T-helper 17 cell (primary cell): ENCODE measurements around the gene PANK4. TPM values are rescaled to one million over a fixed set of nuclear protein-coding genes. Genes with fewer than 3 reads are reported as not detected.

Experiments used
- ATAC-seq: fragments of 150-1000 bp; cut with Tn5 transposase; 2 replicates; pipeline ENCODE4 v1.10.0; 2021; ENCODE audit warnings: mild to moderate bottlenecking, moderate library complexity
- DNase-seq, 3 donors: peaks; one replicate each; pipeline versions ENCODE4 v3.0.0 to v3.0.0-alpha.2; 2020 to 2021
- H3K9me3 ChIP-seq: one replicate; pipeline ENCODE4 v1.7.0; 2013; ENCODE audit warnings: low read length, mild to moderate bottlenecking; ENCODE audit not compliant: control insufficient read depth, poor library complexity, severe bottlenecking
- H3K27ac Mint-ChIP-seq: one replicate; pipeline ENCODE4 v1.8.0; 2022; ENCODE audit warnings: mild to moderate bottlenecking, moderate library complexity, mixed read lengths
- H3K27me3 Mint-ChIP-seq: one replicate; pipeline ENCODE4 v1.8.0; 2022; ENCODE audit warnings: mixed read lengths
- H3K36me3 Mint-ChIP-seq: one replicate; pipeline ENCODE4 v1.8.0; 2022; ENCODE audit warnings: low read depth, mixed read lengths
- H3K4me1 Mint-ChIP-seq: one replicate; pipeline ENCODE4 v1.8.0; 2022; ENCODE audit warnings: mild to moderate bottlenecking, mixed read lengths
- H3K4me3 Mint-ChIP-seq: one replicate; pipeline ENCODE4 v1.8.0; 2022; ENCODE audit warnings: mild to moderate bottlenecking, moderate library complexity, mixed read lengths
- total RNA-seq, 4 donors: library from RNA in 2 of 4; stranded (reverse) in 2 of 4; gene quantifications; one replicate each; pipeline ENCODE4 v1.2.3 and lab custom pipeline; 2022 to 2026

Gene PANK4
- total RNA-seq, 2 donors from 2014 or later = 47.9 to 53.5 TPM

DNA sequence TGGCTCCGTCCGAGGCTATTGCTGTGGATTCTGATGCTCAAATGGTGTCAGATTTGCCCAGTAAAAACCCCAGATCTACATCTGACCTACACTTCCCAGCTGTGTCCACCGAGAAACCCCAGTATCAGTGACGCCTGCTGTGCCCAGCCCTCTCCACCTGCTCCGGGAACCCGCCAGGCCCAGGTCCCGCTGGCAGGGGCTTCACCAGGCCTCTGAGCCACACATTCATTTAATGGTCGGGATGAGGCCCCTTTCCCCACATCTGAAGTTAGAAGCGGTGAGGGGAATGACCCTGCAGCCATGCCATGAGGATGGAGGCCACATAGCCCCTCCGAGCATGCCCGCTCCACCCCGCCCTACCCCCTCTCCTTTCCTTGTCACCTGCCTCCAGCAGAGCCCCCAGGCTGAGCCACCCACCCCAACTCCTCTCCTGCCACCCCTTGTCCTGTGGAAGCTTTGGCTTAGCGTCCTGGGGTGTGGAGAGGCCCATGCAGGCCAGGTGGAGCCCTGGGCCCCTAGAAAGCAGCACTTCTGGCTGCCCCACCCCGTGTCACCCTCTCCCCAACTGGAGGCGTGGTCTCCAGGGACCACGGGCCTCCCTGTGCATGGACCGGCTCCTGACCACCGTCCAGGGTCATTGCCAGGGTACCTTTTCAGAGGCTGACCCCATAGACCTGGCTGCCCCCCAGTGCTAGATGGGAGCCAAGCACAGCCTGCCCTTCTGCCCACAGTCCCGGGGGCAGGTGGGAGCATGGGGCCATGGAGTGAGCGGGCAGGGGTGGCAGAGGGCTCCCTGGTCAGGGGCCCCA is 37.8 kb upstream of the PANK4 start:
- Mint-ChIP-seq H3K36me3 (peaks cover 3% of the 10 kb centered on the region), H3K27ac (peak overlapping the region; percentile 61), H3K27me3 (no peaks in the 10 kb centered on the region), H3K4me3 (no peak overlapping the region), H3K4me1 (peaks cover 10% of the 10 kb centered on the region)
- DNase-seq (no peak), ATAC-seq (no peak)
- no peaks in the 10 kb centered on the region for H3K9me3 ChIP-seq

DNA sequence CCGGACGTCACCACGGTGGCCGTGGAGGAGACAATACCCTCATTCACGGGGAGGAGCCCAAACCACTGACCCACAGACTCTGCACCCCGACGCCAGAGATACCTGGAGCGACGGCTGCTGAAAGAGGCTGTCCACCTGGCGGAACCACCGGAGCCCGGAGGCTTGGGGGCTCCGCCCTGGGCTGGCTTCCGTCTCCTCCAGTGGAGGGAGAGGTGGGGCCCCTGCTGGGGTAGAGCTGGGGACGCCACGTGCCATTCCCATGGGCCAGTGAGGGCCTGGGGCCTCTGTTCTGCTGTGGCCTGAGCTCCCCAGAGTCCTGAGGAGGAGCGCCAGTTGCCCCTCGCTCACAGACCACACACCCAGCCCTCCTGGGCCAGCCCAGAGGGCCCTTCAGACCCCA is 36.8 kb upstream of the PANK4 start:
- H3K27me3 Mint-ChIP-seq = no peaks in the 10 kb centered on the region
- no peaks in the 10 kb centered on the region for H3K9me3 ChIP-seq
- no peak overlapping the region for H3K27ac Mint-ChIP-seq
- peaks cover 16% of the 10 kb centered on the region for H3K4me1 Mint-ChIP-seq
- no peak for DNase-seq
- no peak overlapping the region for H3K4me3 Mint-ChIP-seq
- no peak for ATAC-seq
- peaks cover 5% of the 10 kb centered on the region for H3K36me3 Mint-ChIP-seq

- no peak overlapping the region for H3K4me3 Mint-ChIP-seq
- peaks cover 18% of the 10 kb centered on the region for H3K4me1 Mint-ChIP-seq
- H3K9me3 ChIP-seq = no peaks in the 10 kb centered on the region
- peaks cover 5% of the 10 kb centered on the region for H3K36me3 Mint-ChIP-seq
- H3K27me3 Mint-ChIP-seq = no peaks in the 10 kb centered on the region
- ATAC-seq (peak; percentile 61), DNase-seq (no peak)
- H3K27ac Mint-ChIP-seq = no peak overlapping the region
Observed at GRCh38 chr1:2561898-2562895, 35.8 kb upstream of the PANK4 start.

DNA sequence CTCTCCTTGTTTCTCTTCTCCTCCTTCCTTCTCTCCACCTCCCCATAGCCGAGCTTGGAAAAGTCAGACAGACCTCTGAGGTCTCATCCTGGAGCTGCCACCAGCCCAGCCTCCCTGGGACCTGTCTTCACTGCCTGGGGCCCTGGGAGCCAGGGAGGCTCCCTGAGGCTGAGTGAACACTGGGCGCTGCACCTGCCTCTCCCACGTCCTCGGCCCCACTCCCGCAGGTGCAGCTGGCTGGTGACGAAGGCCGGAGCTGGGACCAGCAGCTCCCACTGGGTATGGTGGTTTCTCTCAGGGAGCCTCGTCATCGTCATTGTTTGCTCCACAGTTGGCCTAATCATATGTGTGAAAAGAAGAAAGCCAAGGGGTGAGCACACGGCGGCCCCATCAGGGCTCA is 35.0 kb upstream of the PANK4 start:
- Mint-ChIP-seq H3K27me3 (no peaks in the 10 kb centered on the region), H3K36me3 (peaks cover 5% of the 10 kb centered on the region), H3K4me1 (peaks cover 20% of the 10 kb centered on the region), H3K27ac (no peak overlapping the region), H3K4me3 (no peak overlapping the region)
- no peak for ATAC-seq
- no peaks in the 10 kb centered on the region for H3K9me3 ChIP-seq
- no peak for DNase-seq

- Mint-ChIP-seq H3K4me1 (peaks cover 25% of the 10 kb centered on the region), H3K27me3 (no peaks in the 10 kb centered on the region), H3K4me3 (no peak overlapping the region), H3K36me3 (peaks cover 8% of the 10 kb centered on the region), H3K27ac (no peak overlapping the region)
- H3K9me3 ChIP-seq = no peaks in the 10 kb centered on the region
- ATAC-seq (no peak), DNase-seq (no peak)
Observed at GRCh38 chr1:2560299-2561073, 34.1 kb upstream of the PANK4 start.

- ATAC-seq = no peak
- no peaks in the 10 kb centered on the region for H3K9me3 ChIP-seq
- Mint-ChIP-seq H3K4me3 (peak overlapping the region; percentile 53), H3K27ac (peak overlapping the region; percentile 4), H3K4me1 (peaks cover 23% of the 10 kb centered on the region), H3K36me3 (peaks cover 8% of the 10 kb centered on the region), H3K27me3 (no peaks in the 10 kb centered on the region)
- DNase-seq = no peak
Observed at GRCh38 chr1:2559509-2560298, 33.3 kb upstream of the PANK4 start.

GRCh38 chr1:2558861-2559260 is 32.5 kb upstream of the PANK4 start:
- no peak for DNase-seq
- peak overlapping the region; percentile 98 for H3K27ac Mint-ChIP-seq
- no peak for ATAC-seq
- no peaks in the 10 kb centered on the region for H3K27me3 Mint-ChIP-seq
- peak overlapping the region; percentile 71 for H3K4me3 Mint-ChIP-seq
- no peaks in the 10 kb centered on the region for H3K9me3 ChIP-seq
- H3K4me1 Mint-ChIP-seq = peaks cover 30% of the 10 kb centered on the region
- peaks cover 8% of the 10 kb centered on the region for H3K36me3 Mint-ChIP-seq

DNA sequence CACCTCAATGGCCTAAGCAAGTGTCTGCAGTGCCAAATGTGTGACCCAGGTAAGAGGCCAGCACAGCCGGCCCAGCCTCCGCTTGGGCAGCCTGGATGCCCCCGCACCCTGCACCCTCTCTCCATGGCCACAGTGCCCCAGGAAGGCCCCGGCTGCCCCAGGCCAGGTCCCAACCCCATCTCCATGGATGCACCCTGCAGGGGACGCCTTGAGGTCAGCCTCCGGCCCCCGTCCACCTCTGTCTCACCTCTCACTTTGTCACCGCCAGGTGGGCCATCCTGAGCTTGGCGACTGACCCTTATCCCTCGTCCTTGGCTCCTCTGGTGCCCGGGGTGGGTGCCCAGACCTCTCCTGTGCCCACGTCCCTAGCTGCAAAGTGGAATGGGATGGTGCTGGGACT is 32.0 kb upstream of the PANK4 start:
- peaks cover 32% of the 10 kb centered on the region for H3K4me1 Mint-ChIP-seq
- no peaks in the 10 kb centered on the region for H3K27me3 Mint-ChIP-seq
- peak overlapping the region; percentile 98 for H3K27ac Mint-ChIP-seq
- H3K9me3 ChIP-seq = no peaks in the 10 kb centered on the region
- ATAC-seq (no peak), DNase-seq (no peak)
- H3K4me3 Mint-ChIP-seq = peak overlapping the region; percentile 99
- H3K36me3 Mint-ChIP-seq = peaks cover 8% of the 10 kb centered on the region

- peak overlapping the region; percentile 98 for H3K27ac Mint-ChIP-seq
- DNase-seq (no peak), ATAC-seq (no peak)
- H3K36me3 Mint-ChIP-seq = peaks cover 8% of the 10 kb centered on the region
- no peaks in the 10 kb centered on the region for H3K27me3 Mint-ChIP-seq
- peak overlapping the region; percentile 99 for H3K4me3 Mint-ChIP-seq
- peaks cover 32% of the 10 kb centered on the region for H3K4me1 Mint-ChIP-seq
- no peaks in the 10 kb centered on the region for H3K9me3 ChIP-seq
Observed at GRCh38 chr1:2557482-2558400, 31.3 kb upstream of the PANK4 start.

DNA sequence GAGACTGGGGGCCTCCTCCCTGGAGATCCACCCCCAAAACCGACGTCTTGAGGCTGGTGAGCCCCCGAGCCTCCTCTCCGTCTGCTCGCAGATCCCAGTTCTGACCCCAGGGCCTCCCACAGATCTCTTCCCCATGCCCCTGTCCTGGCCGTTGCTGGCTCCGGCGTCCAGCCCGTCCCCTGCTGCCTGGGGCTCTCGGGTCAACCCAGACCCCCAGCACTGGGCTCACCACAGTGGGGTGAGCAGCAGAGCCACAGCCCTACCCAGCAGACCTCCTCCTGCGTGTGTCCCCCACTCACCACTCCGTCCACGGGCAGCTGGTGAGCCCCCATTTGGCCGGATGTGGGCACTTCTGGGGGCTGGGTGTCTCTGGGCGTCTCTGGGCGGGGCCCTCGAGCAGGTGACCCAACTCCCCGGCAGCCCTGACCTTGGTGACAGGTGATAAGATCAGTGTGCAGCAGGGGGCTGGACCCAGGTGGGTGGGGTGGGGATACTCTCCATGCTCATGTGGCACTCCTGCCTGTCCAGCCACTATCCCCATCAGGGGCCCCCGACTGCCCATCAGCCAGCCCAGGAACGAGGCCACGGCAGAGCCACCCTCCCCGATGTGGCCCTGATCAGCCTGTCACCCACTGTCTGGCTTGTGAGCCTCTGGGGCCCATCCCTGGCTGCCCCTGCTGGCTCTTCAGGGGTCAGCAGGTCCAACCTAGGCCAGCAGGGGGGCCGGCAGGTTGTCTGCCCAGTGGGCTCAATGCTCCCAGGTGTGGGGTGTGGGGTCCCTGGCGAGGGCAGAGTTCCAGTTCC is 30.5 kb upstream of the PANK4 start:
- H3K27ac Mint-ChIP-seq = peak overlapping the region; percentile 98
- DNase-seq = no peak
- H3K36me3 Mint-ChIP-seq = peaks cover 8% of the 10 kb centered on the region
- no peaks in the 10 kb centered on the region for H3K27me3 Mint-ChIP-seq
- peak; percentile 1 for ATAC-seq
- H3K4me1 Mint-ChIP-seq = peaks cover 32% of the 10 kb centered on the region
- H3K9me3 ChIP-seq = no peaks in the 10 kb centered on the region
- H3K4me3 Mint-ChIP-seq = peak overlapping the region; percentile 99

DNA sequence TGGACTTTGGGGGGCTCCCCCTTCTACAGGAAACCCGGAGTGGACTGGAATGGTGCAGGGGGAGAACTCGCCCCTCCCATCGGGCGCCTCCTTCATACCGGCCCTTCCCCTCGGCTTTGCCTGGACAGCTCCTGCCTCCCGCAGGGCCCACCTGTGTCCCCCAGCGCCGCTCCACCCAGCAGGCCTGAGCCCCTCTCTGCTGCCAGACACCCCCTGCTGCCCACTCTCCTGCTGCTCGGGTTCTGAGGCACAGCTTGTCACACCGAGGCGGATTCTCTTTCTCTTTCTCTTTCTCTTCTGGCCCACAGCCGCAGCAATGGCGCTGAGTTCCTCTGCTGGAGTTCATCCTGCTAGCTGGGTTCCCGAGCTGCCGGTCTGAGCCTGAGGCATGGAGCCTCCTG is 29.9 kb upstream of the PANK4 start, which contains the start of gene TNFRSF14:
TNFRSF14 (plus strand) TSS at position 95 of the 401 bp plus-strand sequence; CDS start at position 389, 294 bp downstream.
- Mint-ChIP-seq H3K27ac (peak within 1 kb of the TSS; percentile 98), H3K27me3 (no peaks in the 10 kb centered on the region), H3K4me1 (peaks cover 29% of the 10 kb centered on the region), H3K4me3 (peak within 1 kb of the TSS; percentile 99), H3K36me3 (peaks cover 6% of the 10 kb centered on the region)
- DNase-seq (peak; percentile 49 to 60 (median 60)), ATAC-seq (peak; percentile 79)
- no peaks in the 10 kb centered on the region for H3K9me3 ChIP-seq
